Dermis blood vessel endothelial cell (primary cell): ENCODE results near the gene SNX1. TPM values are rescaled to one million over a fixed set of nuclear protein-coding genes. Genes with fewer than 3 reads are reported as not detected.
A peak's percentile ranks its signal among the peaks of the same experiment; 100 is the strongest.
"Not testable (repeated sequence)": the region's sequence is repeated elsewhere in the genome, so short reads cannot be mapped to it uniquely, and the experiment has no call there.

Experiments used
- DNase-seq: peaks from one replicate; pipeline ENCODE4 v3.0.0; 2010
- total RNA-seq: library from RNA; depleted of rRNA; stranded (reverse); fragments of >200 nt; gene quantifications from 2 replicates; pipeline ENCODE4 v1.2.3, GENCODE V29; 2014

The SNX1 gene
- total RNA-seq, 1 donor from 2014 or later: 52.4 TPM

DNA sequence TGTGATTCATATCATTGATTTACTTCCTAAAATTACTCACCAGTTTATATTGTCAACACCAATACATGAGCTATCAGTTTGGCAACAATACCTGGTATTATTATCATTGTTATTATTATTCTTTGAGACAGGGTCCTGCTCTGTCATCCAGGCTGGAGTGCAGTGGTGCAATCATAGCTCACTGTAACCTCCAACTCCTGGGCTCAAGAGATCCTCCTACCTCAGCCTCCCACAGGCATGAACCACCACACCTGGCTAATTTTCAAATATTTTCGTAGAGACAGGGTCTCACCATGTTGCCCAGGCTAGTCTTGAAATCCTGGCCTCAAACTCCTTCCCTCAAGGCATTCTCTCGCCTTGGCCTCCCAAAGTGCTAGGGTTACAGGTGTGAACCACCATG, 22.3 kb upstream of the SNX1 start:
- peak; percentile 23 for DNase-seq

DNA sequence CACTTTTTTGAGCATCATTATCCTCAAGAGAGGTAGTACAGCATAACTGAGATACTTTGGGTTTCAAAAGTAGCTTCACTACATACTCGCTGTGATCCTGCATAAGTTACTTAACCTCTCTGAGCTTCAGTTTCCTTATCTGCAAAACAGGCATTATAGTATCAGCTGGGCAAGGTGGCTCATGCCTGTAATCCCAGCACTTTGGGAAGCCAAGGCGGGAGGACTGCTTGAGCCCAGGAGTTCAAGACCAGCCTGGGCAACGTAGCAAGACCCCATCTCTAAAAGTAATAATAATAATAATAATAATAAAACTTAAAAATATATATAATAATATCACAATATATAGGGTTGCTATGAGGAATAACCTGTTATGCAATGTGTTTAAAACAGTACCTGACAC, 13.0 kb upstream of the SNX1 start:
- no peak for DNase-seq

DNA sequence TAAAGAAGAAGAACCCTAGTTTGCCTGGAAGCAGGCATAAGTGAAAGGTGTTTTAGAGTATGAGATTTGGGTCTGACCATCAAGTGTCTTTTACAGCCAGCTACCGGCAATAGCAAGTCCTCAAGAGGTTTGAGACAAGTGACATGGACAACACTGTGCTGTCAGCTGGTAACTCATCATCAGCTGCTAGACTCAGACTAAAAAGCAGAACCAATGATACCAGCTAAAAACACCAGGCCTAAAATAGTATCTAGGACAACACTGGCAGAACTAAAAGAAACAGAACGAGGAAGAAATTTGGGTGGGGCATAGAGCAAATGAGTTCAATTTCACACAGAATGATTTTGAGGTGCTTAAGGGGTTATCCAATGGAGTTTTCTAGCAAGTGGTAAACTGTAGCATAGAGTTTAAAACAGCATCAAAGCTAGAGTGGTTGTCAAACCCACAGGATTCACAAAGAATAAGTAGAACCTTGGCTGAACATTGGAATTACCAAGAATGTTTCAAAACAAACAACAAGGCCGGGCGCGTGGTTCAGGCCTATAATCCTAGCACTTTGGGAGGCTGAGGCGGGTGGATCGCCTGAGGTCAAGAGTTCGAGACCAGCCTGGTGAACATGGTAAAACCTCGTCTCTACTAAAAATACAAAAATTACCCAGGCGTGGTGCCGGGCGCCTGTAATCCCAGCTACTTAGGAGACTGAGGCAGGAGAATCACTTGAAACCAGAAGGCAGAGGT, 6.1 kb upstream of the SNX1 start:
- no peak for DNase-seq

DNA sequence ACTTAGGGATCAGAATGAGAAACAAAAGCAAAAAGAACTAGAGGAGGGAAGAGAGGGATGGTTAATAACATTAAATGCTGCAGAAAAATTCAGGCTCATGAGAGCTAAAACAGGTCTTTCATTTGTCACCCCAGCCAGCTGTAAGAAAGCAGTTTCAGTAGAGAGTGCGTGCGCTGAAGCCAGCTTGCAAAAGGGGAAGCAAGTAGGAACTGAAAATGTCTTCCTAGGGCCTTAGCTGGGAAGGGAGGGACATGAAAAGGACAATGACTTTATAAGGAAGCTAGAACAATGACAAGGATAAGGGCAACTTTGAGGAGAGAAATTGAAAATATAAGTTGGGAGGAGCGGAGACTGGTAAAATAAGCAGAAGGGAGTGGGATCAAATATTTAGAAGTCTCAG, 5.3 kb upstream of the SNX1 start:
- no peak for DNase-seq

DNA sequence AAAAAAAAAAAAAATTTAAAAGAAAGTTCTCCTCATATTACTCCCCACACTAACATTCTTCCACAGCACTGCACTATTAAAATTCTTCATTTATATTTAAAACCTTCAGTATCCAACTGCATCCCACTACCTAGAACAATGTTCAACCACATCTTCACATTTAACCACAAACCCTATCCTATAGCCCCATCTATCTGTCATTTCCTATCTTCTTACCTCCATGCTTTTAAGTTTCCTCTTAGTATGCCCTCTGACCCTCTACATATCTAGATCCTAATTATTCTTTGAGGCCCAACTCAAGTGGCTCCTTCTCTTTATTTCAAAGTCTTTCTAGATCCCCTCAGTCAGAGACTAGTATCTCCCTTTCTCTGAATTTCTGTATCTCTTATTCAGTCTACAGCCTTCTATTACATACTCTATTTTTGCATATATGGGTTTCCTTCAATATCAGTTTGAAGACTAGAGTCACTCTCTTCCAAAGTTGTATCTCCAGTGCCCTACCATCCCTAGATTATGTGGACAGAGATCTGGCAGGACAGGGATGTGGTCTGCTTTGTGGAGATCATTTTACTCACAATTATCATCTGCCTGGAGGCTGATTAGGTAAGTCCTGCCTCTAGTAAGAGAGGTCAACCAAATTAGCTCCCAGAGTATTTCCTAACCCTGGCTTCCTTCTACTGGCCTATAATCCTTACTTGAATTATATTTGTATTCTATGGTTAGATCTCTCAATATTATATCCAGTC, 3.5 kb upstream of the SNX1 start:
- DNase-seq: no peak

DNA sequence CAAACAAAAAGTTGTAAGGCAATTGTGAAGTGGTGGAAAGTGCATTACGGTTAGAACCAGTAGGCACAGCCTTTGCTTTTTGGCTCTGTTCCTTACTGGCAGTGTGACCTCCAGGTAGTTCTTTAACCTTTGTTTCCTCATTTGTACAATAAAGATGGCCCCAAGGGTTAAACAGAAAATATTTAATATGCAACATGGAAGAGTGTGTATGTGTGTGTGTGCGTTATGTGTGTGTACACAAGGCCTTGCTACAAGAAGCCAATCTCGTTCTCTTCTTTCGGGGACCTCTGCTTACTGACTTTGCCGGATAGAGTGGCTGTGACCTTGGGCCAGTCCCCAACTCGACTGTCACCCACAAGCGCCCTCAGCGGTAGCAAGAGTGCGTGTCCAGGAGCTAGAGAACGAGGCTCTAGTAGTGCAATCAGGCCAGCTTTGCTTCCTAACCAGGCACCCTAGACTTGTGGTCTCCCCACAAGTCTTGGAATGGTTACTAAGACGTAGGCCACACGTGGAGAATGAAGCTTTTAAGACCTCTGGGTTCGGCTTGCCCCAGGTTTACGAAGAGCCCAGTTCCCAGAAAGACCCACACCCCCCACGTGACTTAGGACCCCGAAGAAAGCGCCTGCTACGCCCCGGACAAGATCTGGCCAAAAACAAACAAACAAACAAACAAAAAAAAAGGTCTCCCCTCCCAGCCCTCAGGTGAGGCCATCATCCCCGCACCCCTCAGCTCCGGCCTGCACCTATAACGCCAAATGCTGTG, 2.7 kb upstream of the SNX1 start:
- DNase-seq: peak; percentile 56

DNA sequence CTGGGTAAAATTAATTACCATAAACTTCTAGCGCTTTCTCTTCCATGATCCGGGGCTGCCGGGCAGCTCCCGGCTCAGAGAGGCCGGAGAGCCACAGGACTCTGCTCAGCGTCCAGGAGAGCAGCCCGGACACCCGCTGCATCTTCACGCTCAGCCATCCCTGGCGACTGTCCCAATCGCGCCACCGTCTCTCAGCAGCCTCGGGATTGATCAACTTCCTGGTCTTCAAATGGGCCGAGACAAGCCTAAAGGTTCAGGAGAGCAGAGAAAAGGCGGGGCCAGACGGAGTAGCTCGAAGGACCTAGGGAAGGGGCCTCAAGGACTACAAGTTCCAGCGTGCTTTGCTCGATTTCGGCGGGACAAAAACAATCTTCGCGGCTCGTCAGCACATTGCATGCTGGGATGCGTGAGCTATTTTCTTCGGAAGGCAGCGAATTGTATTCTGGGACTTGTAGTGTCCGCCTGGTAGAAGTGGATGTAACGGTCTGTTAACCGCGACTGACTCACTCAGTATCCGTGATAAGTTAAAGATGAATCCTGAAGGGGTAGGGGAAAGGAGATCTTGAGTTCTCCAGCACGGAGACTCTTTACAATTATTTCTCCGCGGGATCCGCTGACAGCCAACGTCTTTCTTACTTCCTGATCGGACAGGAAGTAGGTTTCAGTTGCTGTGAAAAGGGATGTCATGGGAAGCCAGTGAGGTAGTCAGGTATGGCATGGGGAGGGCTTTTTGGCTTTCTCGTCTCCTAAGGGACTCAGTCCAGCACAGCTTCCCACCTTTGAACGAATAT, 2.0 kb upstream of the SNX1 start, which contains the start of gene CIAO2A:
CIAO2A (minus strand) TSS at position 212 of the 791 bp plus-strand sequence; CDS start at position 142, 70 bp downstream.
- DNase-seq: peak; percentile 99

DNA sequence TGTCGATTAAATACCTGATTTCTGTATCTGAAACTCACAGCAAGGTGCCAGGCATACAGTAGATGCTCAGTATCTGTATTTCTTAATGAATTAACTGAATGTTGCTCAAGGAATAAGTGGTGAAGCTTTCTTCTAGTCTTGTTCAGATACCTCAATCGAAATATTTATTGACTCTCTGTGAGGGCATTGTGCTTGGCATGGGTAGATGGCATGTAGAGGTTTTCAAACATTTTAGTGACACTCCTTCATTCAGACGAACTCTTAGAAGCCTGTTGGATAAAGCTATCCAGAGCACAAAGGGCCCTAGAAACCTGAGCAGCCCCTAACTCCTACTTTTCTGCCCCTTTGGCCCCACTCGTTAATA, 369 bp upstream of the SNX1 start:
- peak; percentile 12 for DNase-seq

DNA sequence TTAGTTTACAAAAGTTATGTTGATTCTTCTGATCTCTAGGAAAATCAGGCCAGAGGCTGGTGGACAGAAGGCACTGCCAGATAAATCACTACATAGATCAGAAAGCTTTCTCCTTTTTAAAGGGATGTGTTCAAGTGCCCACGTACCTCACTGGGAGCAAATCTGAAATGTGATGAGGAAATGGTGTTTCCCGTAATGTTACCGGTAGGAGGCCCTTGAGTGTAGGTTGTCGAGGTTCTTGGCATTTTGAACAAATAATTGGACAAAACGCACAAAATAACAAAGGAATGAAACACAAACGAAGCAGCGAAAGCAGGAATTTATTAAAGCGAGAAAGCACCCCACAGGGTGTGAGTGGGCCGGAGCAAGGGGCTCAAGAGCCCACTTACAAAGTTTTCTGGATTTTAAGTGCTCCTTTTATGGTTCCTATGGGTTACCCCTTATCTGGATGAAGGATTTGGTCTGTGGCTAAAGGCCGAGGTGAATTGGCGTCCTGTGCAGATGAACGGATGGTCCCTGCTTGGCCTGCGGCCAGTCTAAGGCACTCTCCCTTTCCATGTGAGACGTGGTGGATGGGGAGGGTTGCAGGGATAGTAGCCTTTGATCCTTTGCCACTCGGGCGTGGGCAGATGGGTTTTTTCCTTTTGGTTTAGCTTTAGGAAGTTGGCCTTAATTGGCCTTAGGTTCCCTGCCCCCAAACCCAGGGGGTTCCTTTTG, 1.0 kb downstream of the SNX1 start:
- peak; percentile 68 for DNase-seq

DNA sequence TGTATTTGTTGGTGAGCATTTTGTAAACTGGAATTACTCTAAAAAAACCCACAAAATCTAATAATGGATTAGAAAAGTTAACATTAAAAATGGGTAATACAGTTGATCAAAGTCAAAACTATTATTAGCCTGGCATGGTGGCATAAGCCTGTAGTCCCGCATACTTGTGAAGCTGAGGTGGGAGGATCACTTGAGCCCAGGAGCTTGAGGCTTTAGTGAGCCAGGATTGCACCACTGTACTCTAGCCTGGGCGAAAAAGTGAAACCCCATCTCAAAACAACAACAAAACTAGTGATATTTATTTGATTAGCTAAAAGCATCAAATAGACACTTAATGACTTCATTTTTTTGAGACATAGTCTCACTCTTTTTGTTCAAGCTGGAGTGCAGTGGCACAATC, 3.6 kb downstream of the SNX1 start:
- no peak for DNase-seq

DNA sequence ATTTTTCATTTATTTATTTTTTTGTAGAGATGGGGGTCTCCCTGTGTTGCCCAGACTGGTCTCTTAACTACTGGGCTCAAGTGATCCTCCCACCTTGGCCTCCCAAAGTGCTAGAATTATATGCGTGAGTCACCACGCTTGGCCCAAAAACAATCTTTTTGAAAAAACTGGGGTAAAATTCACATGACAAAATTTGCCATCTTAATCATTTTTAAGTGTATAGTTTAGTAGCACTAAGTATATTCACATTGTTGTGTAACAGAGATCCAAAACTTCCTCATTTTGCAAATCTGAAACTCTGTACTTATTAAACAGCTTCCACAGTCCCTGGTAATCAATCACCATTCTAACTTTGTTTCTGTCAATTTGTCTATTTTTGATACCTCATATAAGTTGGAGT, 5.2 kb downstream of the SNX1 start:
- no peak for DNase-seq

DNA sequence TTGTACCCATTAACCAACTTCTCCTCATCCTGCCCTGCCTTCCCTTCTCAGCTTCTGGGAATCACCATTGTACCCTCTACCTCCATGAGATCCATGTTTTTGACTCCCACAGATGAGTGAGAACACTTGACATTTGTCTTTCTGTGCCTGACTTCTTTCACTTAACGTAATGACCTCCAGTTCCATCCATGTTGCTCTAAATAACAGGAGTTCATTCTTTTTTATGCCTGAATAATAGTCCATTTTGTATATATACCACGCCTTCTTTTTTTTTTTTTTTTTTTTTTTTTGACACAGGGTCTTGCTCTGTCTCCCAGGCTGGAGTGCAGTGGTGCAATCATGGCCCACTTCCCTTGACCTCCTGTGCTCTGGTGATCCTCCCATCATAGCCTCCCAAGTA, 6.7 kb downstream of the SNX1 start:
- DNase-seq: no peak

DNA sequence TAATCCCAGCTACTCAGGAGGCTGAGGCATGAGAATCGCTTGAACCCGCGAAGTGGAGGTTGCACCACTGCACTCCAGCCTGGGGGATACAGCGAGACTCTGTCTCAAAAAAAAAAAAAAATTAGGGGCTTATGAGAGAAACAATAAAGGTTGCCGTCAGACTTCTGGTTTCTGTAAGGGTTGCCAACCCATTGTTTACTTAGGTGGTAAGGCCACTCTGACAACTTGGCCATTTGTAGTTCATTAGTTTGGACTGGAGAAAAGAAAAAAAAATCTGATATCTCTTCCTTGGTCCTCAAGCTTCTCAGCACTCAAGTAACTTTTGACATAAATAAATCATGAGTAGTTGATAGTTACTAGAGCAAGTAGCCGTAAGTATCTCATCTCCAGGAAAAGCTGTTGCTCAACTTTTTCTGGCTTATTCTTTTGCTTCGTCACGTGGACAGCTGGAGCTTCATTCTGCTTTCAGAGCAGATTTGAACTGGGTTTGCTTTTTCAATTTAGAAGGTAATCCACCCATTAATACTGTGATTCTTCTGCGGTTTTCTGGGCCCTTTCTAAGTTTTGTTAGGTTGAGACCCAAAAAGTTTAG, 9.4 kb downstream of the SNX1 start:
- DNase-seq: peak; percentile 51

DNA sequence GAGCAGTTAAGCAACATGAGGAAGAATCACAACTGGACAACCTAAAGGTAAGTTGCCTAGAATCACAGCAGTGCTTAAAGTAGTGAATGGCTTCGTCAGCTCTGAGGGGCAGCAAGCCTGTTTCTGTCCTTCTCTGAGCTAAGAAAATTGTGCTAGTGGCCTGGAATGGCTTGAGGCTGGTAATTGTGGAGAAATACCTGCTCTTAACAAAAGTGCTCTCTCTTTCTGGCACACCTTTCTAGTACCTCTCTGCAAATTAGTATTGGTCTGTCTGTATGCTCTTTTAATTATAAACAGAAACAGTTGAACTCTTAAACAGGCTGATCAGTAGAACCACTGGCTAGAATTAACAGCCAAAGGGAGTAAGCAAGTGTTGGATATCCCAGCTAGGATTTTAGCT, 11.6 kb downstream of the SNX1 start:
- DNase-seq: no peak

DNA sequence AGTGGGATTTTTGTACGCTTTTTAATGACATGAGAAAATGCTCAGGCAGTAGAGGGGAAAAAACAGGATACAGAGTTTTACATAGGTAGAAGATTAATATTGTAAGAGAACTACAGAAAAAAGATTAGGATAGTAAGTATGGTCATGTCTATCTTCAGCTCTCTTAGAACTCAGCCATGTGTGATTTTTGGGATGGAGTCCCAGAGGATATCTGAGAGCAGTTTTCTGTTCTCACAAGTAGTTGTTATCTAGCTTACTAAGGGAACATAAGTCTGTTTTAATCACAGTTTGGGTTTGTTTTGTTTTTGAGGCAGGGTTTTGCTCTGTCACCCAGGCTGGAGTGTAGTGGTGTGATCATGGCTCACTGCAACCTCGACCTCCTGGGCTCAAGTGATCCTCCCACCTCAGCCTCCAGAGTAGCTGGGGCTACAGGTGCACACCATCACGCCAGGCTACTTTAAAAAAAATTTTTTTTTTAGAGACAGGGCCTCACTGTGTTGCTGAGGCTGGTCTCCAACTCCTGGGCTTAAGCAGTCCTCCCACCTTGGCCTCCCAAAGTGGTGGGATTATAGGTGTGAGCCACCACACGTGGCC, 14.4 kb downstream of the SNX1 start:
- DNase-seq: not testable (repeated sequence)

DNA sequence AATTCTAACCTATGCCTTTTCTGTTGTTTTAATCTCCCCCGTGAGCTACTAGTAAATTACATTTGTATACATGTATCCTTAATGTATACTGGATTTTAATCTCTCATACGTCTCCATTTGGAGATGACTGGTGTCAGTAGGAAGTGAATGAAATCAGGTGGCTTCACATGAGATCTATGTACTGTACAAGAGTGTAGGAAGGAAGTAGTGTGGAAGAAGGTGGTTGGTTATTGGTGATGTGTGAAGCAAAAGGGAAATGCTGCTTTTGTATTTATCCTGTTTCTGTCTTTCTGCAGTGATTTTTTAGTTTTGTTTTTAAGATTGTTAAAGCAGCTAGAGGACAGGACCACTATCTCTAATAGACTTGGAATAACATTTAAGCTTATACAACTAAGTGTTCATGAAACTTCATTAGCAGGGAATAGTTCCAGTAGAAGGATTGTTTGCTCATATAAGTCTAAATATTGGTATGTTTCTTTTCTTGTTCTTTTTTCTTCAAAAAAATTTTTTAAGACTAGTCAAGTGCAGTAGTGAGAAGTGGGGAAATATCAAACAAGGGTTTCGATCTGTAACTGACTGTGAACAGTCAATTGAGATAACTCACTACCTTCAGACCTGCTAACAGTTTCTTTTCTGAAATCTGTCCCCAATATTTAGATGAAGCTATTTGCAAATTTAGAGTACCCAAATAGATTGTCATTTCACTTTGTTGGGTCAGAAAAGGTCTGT, 15.3 kb downstream of the SNX1 start:
- peak; percentile 13 for DNase-seq

DNA sequence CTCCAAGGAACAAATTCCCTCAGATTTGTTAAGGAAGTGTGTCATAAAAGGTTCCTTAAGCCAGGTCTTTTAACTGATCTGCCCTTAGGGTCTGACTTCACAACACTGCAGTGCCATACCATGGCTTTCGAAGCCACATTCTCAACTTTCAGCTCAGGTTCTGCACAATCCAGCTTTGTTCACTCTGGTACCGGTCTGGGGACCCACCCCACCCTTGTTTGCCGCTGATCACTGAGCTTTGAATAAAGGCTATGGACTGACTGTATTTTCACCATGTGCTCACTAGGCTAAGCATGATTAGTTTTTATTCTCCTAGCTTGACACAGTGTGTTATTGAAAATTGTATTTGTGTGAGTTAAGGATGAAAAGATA, 15.9 kb downstream of the SNX1 start:
- DNase-seq: peak; percentile 29

DNA sequence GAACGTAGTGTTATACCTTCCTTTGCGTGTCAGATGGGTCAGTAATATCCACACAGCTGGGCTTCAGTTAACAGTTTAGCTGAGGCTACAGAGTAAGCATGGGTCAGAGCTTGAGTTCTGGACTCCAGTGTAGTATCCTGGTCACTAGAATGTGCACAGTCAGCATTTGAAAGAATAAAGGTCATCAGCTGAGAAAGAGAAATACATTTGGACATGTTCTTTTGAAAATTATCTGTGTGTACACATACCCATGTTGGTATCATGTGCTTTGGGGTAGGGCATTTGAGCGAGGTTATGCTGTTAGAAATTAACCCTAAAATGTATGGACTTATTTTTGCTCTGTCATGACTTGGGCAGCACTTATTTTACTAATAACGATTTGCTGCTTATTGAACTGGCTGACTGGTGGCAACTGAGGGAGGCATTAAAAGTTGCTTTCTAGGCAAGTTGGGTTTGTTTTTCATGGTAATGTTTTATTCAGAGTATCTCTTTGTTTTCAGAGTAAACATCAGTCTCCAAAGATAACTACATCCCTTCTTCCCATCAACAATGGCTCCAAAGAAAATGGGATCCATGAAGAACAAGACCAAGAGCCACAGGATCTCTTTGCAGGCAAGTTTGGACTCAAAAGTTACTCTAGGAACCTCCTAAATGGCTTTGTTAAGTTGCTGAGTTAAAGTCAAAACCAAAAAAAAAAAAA, 16.4 kb downstream of the SNX1 start:
- DNase-seq: no peak

DNA sequence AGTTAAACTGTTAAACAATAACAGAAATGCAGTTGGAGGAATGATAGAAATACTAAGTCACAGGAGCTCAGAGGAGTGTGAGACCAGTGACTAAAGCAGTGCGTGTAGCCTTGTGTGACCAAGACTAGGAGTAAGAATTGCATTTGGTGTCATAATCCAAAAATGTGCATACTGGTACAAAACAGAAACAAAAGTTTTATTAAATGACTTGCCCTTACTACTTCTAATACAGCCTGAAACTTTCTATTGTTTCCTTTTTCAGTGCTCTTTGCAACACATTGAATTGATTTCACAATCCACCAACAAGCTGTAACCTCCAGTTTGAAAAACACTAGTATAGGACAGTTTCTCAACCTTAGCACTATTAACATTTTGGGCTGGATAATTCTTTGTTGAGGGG, 17.1 kb downstream of the SNX1 start:
- DNase-seq: no peak
